Astrocyte (in vitro differentiated cells and primary cell): Measurements from ENCODE around the gene EYA2. TPM values are rescaled to one million over a fixed set of nuclear protein-coding genes. Genes with fewer than 3 reads are reported as not detected.
"Not testable (repeated sequence)": the region's sequence is repeated elsewhere in the genome, so short reads cannot be mapped to it uniquely, and the experiment has no call there.

Source experiments
- DNase-seq: peaks from one replicate; pipeline ENCODE4 v3.0.0-alpha.2; 2010; ENCODE audit warnings: low read depth
- FAIRE-seq: peaks from 2 replicates; lab custom pipeline; 2011; peaks lifted over from hg19 to GRCh38; lab: Jason Lieb, UNC
- H2AFZ ChIP-seq: 2 replicates; pipeline ENCODE4 v1.6.0; 2012; ENCODE audit warnings: low read depth, low read length, inconsistent platforms
- H3K27ac ChIP-seq: 2 replicates; pipeline ENCODE4 v1.5.1; 2011; ENCODE audit warnings: low read depth, low read length, inconsistent platforms
- H3K27me3 ChIP-seq: 2 replicates; pipeline ENCODE4 v1.6.0; 2011; ENCODE audit warnings: low read length, inconsistent platforms; ENCODE audit not compliant: insufficient read depth
- H3K36me3 ChIP-seq: 2 replicates; pipeline ENCODE4 v1.5.1; 2011; ENCODE audit warnings: low read length, inconsistent platforms; ENCODE audit not compliant: insufficient read depth
- H3K4me1 ChIP-seq: 2 replicates; pipeline ENCODE4 v1.5.1; 2011; ENCODE audit warnings: low read length, inconsistent platforms; ENCODE audit not compliant: insufficient read depth
- H3K4me2 ChIP-seq: 2 replicates; pipeline ENCODE4 v1.6.0; 2012; ENCODE audit warnings: low read length, inconsistent platforms
- H3K4me3 ChIP-seq: 2 replicates; pipeline ENCODE4 v1.5.1; 2011; ENCODE audit warnings: low read depth, mild to moderate bottlenecking, low read length, inconsistent platforms; ENCODE audit not compliant: insufficient read depth
- H3K79me2 ChIP-seq: 2 replicates; pipeline ENCODE4 v1.6.0; 2012; ENCODE audit warnings: mild to moderate bottlenecking, low read length, inconsistent platforms; ENCODE audit not compliant: insufficient read depth
- H3K9ac ChIP-seq: 2 replicates; pipeline ENCODE4 v1.6.0; 2012; ENCODE audit warnings: mild to moderate bottlenecking, low read length, inconsistent platforms
- H3K9me3 ChIP-seq: 2 replicates; pipeline ENCODE4 v1.5.1; 2012; ENCODE audit warnings: low read depth, mild to moderate bottlenecking, low read length, inconsistent platforms; ENCODE audit not compliant: insufficient read depth
- H4K20me1 ChIP-seq: 2 replicates; pipeline ENCODE4 v1.6.0; 2012; ENCODE audit warnings: low read length, inconsistent platforms; ENCODE audit not compliant: insufficient read depth
- H3K27ac Mint-ChIP-seq: one replicate; pipeline ENCODE4 v1.8.0; 2021; ENCODE audit warnings: mild to moderate bottlenecking, mixed read lengths; ENCODE audit not compliant: unreplicated experiment
- H3K27me3 Mint-ChIP-seq: one replicate; pipeline ENCODE4 v1.8.0; 2021; ENCODE audit warnings: low read depth, mixed read lengths; ENCODE audit not compliant: unreplicated experiment
- H3K36me3 Mint-ChIP-seq: one replicate; pipeline ENCODE4 v1.8.0; 2021; ENCODE audit warnings: low read depth, mixed read lengths; ENCODE audit not compliant: unreplicated experiment
- H3K4me1 Mint-ChIP-seq: one replicate; pipeline ENCODE4 v1.8.0; 2021; ENCODE audit warnings: low read depth, mixed read lengths; ENCODE audit not compliant: unreplicated experiment
- H3K4me3 Mint-ChIP-seq: one replicate; pipeline ENCODE4 v1.8.0; 2021; ENCODE audit warnings: mild to moderate bottlenecking, moderate library complexity, mixed read lengths; ENCODE audit not compliant: unreplicated experiment
- H3K9me3 Mint-ChIP-seq: one replicate; pipeline ENCODE4 v1.8.0; 2021; ENCODE audit warnings: mild to moderate bottlenecking, mixed read lengths; ENCODE audit not compliant: unreplicated experiment
- EZH2 ChIP-seq: IDR thresholded peaks from 2 replicates; pipeline ENCODE4 v1.6.1; 2012; ENCODE audit warnings: mild to moderate bottlenecking, low read length, inconsistent platforms; ENCODE audit not compliant: insufficient read depth
- total RNA-seq: library from RNA; stranded (reverse); gene quantifications from 2 replicates; pipeline ENCODE4 v1.2.1, GENCODE V29; 2021
- TF ChIP-seq, protein P1 (sequence below): IDR thresholded peaks from 2 replicates; pipeline ENCODE4 v1.5.1; 2011; ENCODE audit warnings: low read depth, mild to moderate bottlenecking, inconsistent platforms, low read length, moderate library complexity; ENCODE audit not compliant: insufficient read depth

Gene EYA2
- total RNA-seq, 1 donor from 2014 or later, result 1.5 TPM

DNA sequence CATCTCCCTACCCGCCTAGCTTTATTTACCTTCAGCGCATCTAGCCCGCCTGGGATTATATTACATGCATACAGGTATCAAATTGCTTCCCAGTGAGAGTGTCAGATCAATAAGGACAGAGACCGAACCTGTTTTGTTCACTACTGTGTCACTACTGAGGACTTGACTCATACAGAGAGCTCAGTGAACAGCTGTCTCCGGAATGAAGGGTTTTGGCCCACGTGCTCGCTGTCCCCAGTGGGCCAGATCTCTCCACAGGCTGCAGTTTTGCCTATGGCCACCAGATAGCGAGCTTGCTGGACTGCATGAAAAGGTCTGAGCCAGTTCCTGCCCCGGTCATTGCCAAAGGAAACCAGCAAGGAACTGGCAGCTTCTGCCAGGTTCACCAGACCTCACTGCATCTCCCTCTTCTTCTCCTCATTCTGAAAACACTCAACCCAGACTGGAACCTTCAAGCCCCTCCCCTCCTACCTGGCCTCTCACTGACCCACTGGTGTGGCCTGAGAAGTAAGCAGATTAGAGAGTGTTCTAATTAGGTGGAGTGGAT, 311.0 kb downstream of the EYA2 start:
- Histone ChIP-seq H3K4me3 (no peak overlapping the region), H3K4me2 (no peak overlapping the region), H2AFZ (no peak overlapping the region), H3K27me3 (no peaks in the 10 kb centered on the region), H3K36me3 (peaks cover 13% of the 10 kb centered on the region), H3K4me1 (peaks cover 6% of the 10 kb centered on the region), H3K79me2 (no peaks in the 10 kb centered on the region), H3K9me3 (peaks cover 2% of the 10 kb centered on the region), H3K27ac (peak overlapping the region; percentile 28), H4K20me1 (no peaks in the 10 kb centered on the region), H3K9ac (no peak overlapping the region)
- Mint-ChIP-seq H3K27me3 (no peaks in the 10 kb centered on the region), H3K9me3 (peaks cover 1% of the 10 kb centered on the region), H3K4me3 (no peak overlapping the region), H3K4me1 (peaks cover 12% of the 10 kb centered on the region), H3K27ac (peak overlapping the region; percentile 44), H3K36me3 (peaks cover 6% of the 10 kb centered on the region)
- peak; percentile 68 for DNase-seq
- FAIRE-seq, result no peak
- TF ChIP-seq, protein P1, sequence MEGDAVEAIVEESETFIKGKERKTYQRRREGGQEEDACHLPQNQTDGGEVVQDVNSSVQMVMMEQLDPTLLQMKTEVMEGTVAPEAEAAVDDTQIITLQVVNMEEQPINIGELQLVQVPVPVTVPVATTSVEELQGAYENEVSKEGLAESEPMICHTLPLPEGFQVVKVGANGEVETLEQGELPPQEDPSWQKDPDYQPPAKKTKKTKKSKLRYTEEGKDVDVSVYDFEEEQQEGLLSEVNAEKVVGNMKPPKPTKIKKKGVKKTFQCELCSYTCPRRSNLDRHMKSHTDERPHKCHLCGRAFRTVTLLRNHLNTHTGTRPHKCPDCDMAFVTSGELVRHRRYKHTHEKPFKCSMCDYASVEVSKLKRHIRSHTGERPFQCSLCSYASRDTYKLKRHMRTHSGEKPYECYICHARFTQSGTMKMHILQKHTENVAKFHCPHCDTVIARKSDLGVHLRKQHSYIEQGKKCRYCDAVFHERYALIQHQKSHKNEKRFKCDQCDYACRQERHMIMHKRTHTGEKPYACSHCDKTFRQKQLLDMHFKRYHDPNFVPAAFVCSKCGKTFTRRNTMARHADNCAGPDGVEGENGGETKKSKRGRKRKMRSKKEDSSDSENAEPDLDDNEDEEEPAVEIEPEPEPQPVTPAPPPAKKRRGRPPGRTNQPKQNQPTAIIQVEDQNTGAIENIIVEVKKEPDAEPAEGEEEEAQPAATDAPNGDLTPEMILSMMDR, result peak; percentile 98
- TF ChIP-seq EZH2, result no peak

GRCh38 chr20:47206552-47206951, 311.9 kb downstream of the EYA2 start:
- H3K27me3 Mint-ChIP-seq, H3K4me2 ChIP-seq, H3K9me3 ChIP-seq, H3K4me1 ChIP-seq, H2AFZ ChIP-seq, H4K20me1 ChIP-seq, H3K27ac Mint-ChIP-seq, DNase-seq, H3K9ac ChIP-seq, H3K79me2 ChIP-seq, FAIRE-seq, H3K9me3 Mint-ChIP-seq, H3K4me3 Mint-ChIP-seq, H3K36me3 Mint-ChIP-seq, H3K27ac ChIP-seq, H3K4me3 ChIP-seq, H3K27me3 ChIP-seq: not testable (repeated sequence)
- peaks cover 12% of the 10 kb centered on the region for H3K4me1 Mint-ChIP-seq
- H3K36me3 ChIP-seq, result peaks cover 17% of the 10 kb centered on the region

- H3K27me3 ChIP-seq, result no peaks in the 10 kb centered on the region
- no peak for FAIRE-seq
Observed at GRCh38 chr20:47206962-47207641, 312.5 kb downstream of the EYA2 start.

More at GRCh38 chr20:47206962-47207641, 312.5 kb downstream of the EYA2 start:
- H3K4me1 ChIP-seq, result peaks cover 6% of the 10 kb centered on the region
- no peak for TF ChIP-seq EZH2
- TF ChIP-seq, protein P1, result no peak
- H3K36me3 Mint-ChIP-seq, result peaks cover 6% of the 10 kb centered on the region
- DNase-seq, result no peak
- no peak overlapping the region for H3K4me3 Mint-ChIP-seq
- H3K27me3 Mint-ChIP-seq, result no peaks in the 10 kb centered on the region
- H3K4me2 ChIP-seq, result no peak overlapping the region
- peaks cover 1% of the 10 kb centered on the region for H3K9me3 Mint-ChIP-seq
- peaks cover 12% of the 10 kb centered on the region for H3K4me1 Mint-ChIP-seq
- H3K9me3 ChIP-seq, result peaks cover 2% of the 10 kb centered on the region
- H3K36me3 ChIP-seq, result peaks cover 22% of the 10 kb centered on the region
- peaks cover 3% of the 10 kb centered on the region for H3K79me2 ChIP-seq
- H3K27ac ChIP-seq, result no peak overlapping the region
- no peak overlapping the region for H3K27ac Mint-ChIP-seq
- H2AFZ ChIP-seq, result no peak overlapping the region
- H3K4me3 ChIP-seq, result no peak overlapping the region
- no peaks in the 10 kb centered on the region for H4K20me1 ChIP-seq
- no peak overlapping the region for H3K9ac ChIP-seq
